Adrenal gland (tissue), 12 donors: Measurements from ENCODE around the gene NR1D2. TPM values are rescaled to one million over a fixed set of nuclear protein-coding genes. Genes with fewer than 3 reads are reported as not detected.
"Not testable (repeated sequence)": the region's sequence is repeated elsewhere in the genome, so short reads cannot be mapped to it uniquely, and the experiment has no call there.

Experiments
- DNase-seq, 7 donors: peaks; one replicate each; pipeline ENCODE4 v3.0.0-alpha.2; 2019 to 2020
- H3K27ac ChIP-seq, 5 donors: fragments of 200-600 bp; sonication (generic) in 4 of 5; 1 replicate in 3 of 5; 2 replicates in 2 of 5; pipeline versions ENCODE4 v1.5.1 to v1.8.0; 2016 to 2020; ENCODE audit warnings: mild to moderate bottlenecking in 1 of 5
- H3K27me3 ChIP-seq: fragments of 200-600 bp; 2 replicates; pipeline ENCODE4 v1.8.0; 2021
- H3K36me3 ChIP-seq, 2 donors: fragments of 200-600 bp; replicated peaks in 1 of 2; 1 replicate in 1 of 2; 2 replicates in 1 of 2; pipeline versions ENCODE4 v1.5.1 to v1.8.0; 2018 to 2022
- H3K4me1 ChIP-seq, 2 donors: fragments of 200-600 bp; replicated peaks in 1 of 2; 1 replicate in 1 of 2; 2 replicates in 1 of 2; pipeline versions ENCODE4 v1.5.1 to v1.8.0; 2018 to 2021
- H3K4me3 ChIP-seq, 4 donors: fragments of 200-600 bp; sonication (generic) in 3 of 4; one replicate each; pipeline ENCODE4 v1.5.1; 2016 to 2018
- H3K9me3 ChIP-seq, 3 donors: fragments of 200-600 bp; sonication (generic) in 1 of 3; replicated peaks in 1 of 3; 1 replicate in 2 of 3; 2 replicates in 1 of 3; pipeline versions ENCODE4 v1.5.1 to v1.8.0; 2016 to 2021
- CTCF ChIP-seq, 6 experiments: fragments of 450-650 bp in 4 of 6; fragments of 200-600 bp in 2 of 6; sonication (generic) in 1 of 6; IDR thresholded peaks; 1 replicate in 5 of 6; 2 replicates in 1 of 6; pipeline versions ENCODE4 v1.5.1 to v1.8.0; 2016 to 2021; ENCODE audit warnings: antibody characterized with exemption in 6 of 6, mild to moderate bottlenecking in 2 of 6, moderate library complexity in 1 of 6
- POLR2A ChIP-seq, 2 donors: fragments of 450-650 bp; IDR thresholded peaks; one replicate each; pipeline ENCODE4 v1.6.1; 2017; ENCODE audit warnings: antibody characterized with exemption in 2 of 2, mild to moderate bottlenecking in 2 of 2, moderate library complexity in 1 of 2
- WGBS, 4 donors: extraction: QIAGEN DNeasy Blood & Tissue Kit in 2 of 4; methylation state at CpG; one replicate each; pipeline versions ENCODE4 v1.1.5 to v1.1.7; 2013 to 2017; 5-methylcytosine and 5-hydroxymethylcytosine counted together
- intact Hi-C, 2 donors: fragments of 100-400 bp; cut with DNase I; formaldehyde crosslinking; loops; one replicate each; pipeline versions ENCODE4 v1.14.1 to v1.15.0; 2022 to 2023
- polyA plus RNA-seq, 3 donors: library from polyadenylated mRNA; stranded (reverse); fragments of 200-250 nt in 2 of 3; fragments of 350-450 nt in 1 of 3; fragmentation: Illumina TruSeq in 1 of 3; extraction: RNeasy Lipid Tissue Mini Kit (QIAGEN cat#74804) in 1 of 3; gene quantifications; one replicate each; pipeline ENCODE4 v1.2.3, GENCODE V29; 2013 to 2014
- total RNA-seq, 9 donors: library from RNA; depleted of rRNA in 4 of 9; stranded (reverse); fragments of >200 nt in 4 of 9; fragments of 120-200 nt in 1 of 9; fragmentation: NEBNext Ultra II Directional in 1 of 9; extraction: Animal tissue kit (Norgen Biotek cat#: 25700) in 1 of 9; gene quantifications; one replicate each; pipeline versions ENCODE4 v1.1.0 to v1.2.4, GENCODE V29; 2013 to 2023
- donor health status: healthy with polysubstance abuse.
- donor health status: Bipolar disorder and iron deficiency.
- donor health status: DM: yes; HTN: yes; CAD: no.
- donor health status: DM: no; HTN: no; CAD: no.
- donor health status: DM: no; HTN: no; CAD: no.
- donor health status: DM: yes; HTN: yes; CAD: no.

NR1D2 gene
- total and polyA plus RNA-seq, 12 donors = 8.7 to 43.4 (median 29.6) TPM

- Histone ChIP-seq H3K9me3 (no peaks in the 10 kb centered on the region), H3K27ac (no peak overlapping the region), H3K27me3 (no peaks in the 10 kb centered on the region), H3K4me1 (peaks cover 0 to 14% of the 10 kb centered on the region in 2 donors), H3K4me3 (no peak overlapping the region), H3K36me3 (no peaks in the 10 kb centered on the region)
- intact Hi-C loops = no loop called here
- TF ChIP-seq POLR2A (IDR thresholded peaks at IDR 0.05) (no peak), CTCF (IDR thresholded peaks at IDR 0.05) (no peak)
- DNase-seq = no peak
- 84 to 87% (median 85%) methylated on average over 7 of the region's 7 CpGs for WGBS, 4 donors
These were observed 35.7 kb upstream of the NR1D2 start for GRCh38 chr3:23909341-23909740.

GRCh38 chr3:23911397-23911796, 33.7 kb upstream of the NR1D2 start:
- no peak for DNase-seq
- Histone ChIP-seq H3K4me1 (peaks cover 5 to 31% of the 10 kb centered on the region in 2 donors), H3K36me3 (no peaks in the 10 kb centered on the region), H3K9me3 (no peaks in the 10 kb centered on the region), H3K4me3 (no peak overlapping the region), H3K27ac (no peak overlapping the region), H3K27me3 (no peaks in the 10 kb centered on the region)
- intact Hi-C loops = no loop called here
- WGBS, 4 donors = 94 to 96% (median 95%) methylated on average over 2 of the region's 2 CpGs
- no peak for TF ChIP-seq CTCF (IDR thresholded peaks at IDR 0.05)
- TF ChIP-seq POLR2A (IDR thresholded peaks at IDR 0.05) = no peak

- intact Hi-C loops, H3K27ac ChIP-seq, H3K9me3 ChIP-seq, H3K36me3 ChIP-seq, DNase-seq, H3K27me3 ChIP-seq, H3K4me3 ChIP-seq: not testable (repeated sequence)
- peaks cover 5 to 31% of the 10 kb centered on the region in 2 donors for H3K4me1 ChIP-seq
- WGBS, 4 donors = 89 to 99% (median 95%) methylated on average over 3 of the region's 3 CpGs
These were observed 32.8 kb upstream of the NR1D2 start for GRCh38 chr3:23912335-23912734.

- H3K27me3 ChIP-seq = no peaks in the 10 kb centered on the region
- H3K4me3 ChIP-seq = no peak overlapping the region
- H3K27ac ChIP-seq = no peak overlapping the region
- TF ChIP-seq POLR2A (IDR thresholded peaks at IDR 0.05) (no peak), CTCF (IDR thresholded peaks at IDR 0.05) (no peak)
- intact Hi-C loops = no loop called here
- no peak for DNase-seq
- H3K36me3 ChIP-seq = peaks cover 0 to 2% of the 10 kb centered on the region in 2 donors
- H3K9me3 ChIP-seq = no peaks in the 10 kb centered on the region
- 25 to 46% (median 33%) methylated on average over 1 of the region's 1 CpG for WGBS, 4 donors
- H3K4me1 ChIP-seq = peaks cover 8 to 33% of the 10 kb centered on the region in 2 donors
These were observed 31.9 kb upstream of the NR1D2 start for GRCh38 chr3:23913182-23913581.
